Hepatocyte (in vitro differentiated cells): ENCODE data around the gene TACR2. TPM values are rescaled to one million over a fixed set of nuclear protein-coding genes. Genes with fewer than 3 reads are reported as not detected.

Source experiments
- DNase-seq: peaks from one replicate; pipeline ENCODE4 v3.0.0-alpha.2; 2016; ENCODE audit warnings: low spot score
- H2AFZ ChIP-seq: fragments of 200-600 bp; sonication (generic); 2 replicates; pipeline ENCODE4 v1.6.0; 2016; ENCODE audit warnings: antibody characterized with exemption, mild to moderate bottlenecking
- H3K27ac ChIP-seq: fragments of 200-600 bp; sonication (generic); 2 replicates; pipeline ENCODE4 v1.5.1; 2016; ENCODE audit warnings: mild to moderate bottlenecking
- H3K27me3 ChIP-seq: fragments of 200-600 bp; sonication (generic); 2 replicates; pipeline ENCODE4 v1.6.1; 2016
- H3K36me3 ChIP-seq: fragments of 200-600 bp; sonication (generic); replicated peaks from 2 replicates; pipeline ENCODE4 v1.5.1; 2016; ENCODE audit warnings: low read depth; ENCODE audit not compliant: insufficient read depth
- H3K4me1 ChIP-seq: fragments of 200-600 bp; sonication (generic); 2 replicates; pipeline ENCODE4 v1.5.1; 2016; ENCODE audit warnings: mild to moderate bottlenecking, moderate library complexity; ENCODE audit not compliant: insufficient read depth
- H3K4me2 ChIP-seq: fragments of 200-600 bp; sonication (generic); 2 replicates; pipeline ENCODE4 v1.6.0; 2016
- H3K4me3 ChIP-seq: fragments of 200-600 bp; sonication (generic); 2 replicates; pipeline ENCODE4 v1.5.1; 2016; ENCODE audit warnings: mild to moderate bottlenecking
- H3K79me2 ChIP-seq: fragments of 200-600 bp; sonication (generic); 2 replicates; pipeline ENCODE4 v1.6.0; 2017; ENCODE audit warnings: mild to moderate bottlenecking
- H3K9me2 ChIP-seq: fragments of 200-600 bp; sonication (generic); replicated peaks from 2 replicates; pipeline ENCODE4 v1.6.0; 2017; ENCODE audit warnings: mild to moderate bottlenecking; ENCODE audit not compliant: insufficient read depth
- H3K9me3 ChIP-seq: fragments of 200-600 bp; sonication (generic); 2 replicates; pipeline ENCODE4 v1.5.1; 2016; ENCODE audit warnings: low read depth, mild to moderate bottlenecking
- H4K20me1 ChIP-seq: fragments of 200-600 bp; sonication (generic); 2 replicates; pipeline ENCODE4 v1.6.0; 2016; ENCODE audit warnings: mild to moderate bottlenecking; ENCODE audit not compliant: insufficient read depth, poor library complexity, severe bottlenecking
- EZH2 ChIP-seq: fragments of 200-600 bp; sonication (generic); IDR thresholded peaks from 2 replicates; pipeline ENCODE4 v1.6.1; 2016; ENCODE audit warnings: antibody characterized with exemption, mild to moderate bottlenecking, borderline replicate concordance
- EZH2phosphoT487 ChIP-seq: fragments of 200-600 bp; sonication (generic); IDR thresholded peaks from one replicate; pipeline ENCODE4 v1.6.1; 2018; ENCODE audit warnings: antibody characterized with exemption, mild to moderate bottlenecking, low read depth, moderate library complexity; ENCODE audit not compliant: unreplicated experiment, severe bottlenecking
- WGBS: methylation state at CpG from one replicate; pipeline ENCODE4 v1.1.6; 2016; ENCODE audit warnings: low lambda C conversion rate; ENCODE audit errors: missing lambda C conversion rate; 5-methylcytosine and 5-hydroxymethylcytosine counted together
- polyA plus RNA-seq: library from polyadenylated mRNA; unstranded; fragments of >200 nt; fragmentation: Nextera tagmentation; extraction: Ambion mirVana; gene quantifications from 2 replicates; pipeline ENCODE4 v1.2.1, GENCODE V29; 2016
- total RNA-seq: library from RNA; depleted of rRNA; stranded (reverse); fragments of >200 nt; gene quantifications from 2 replicates; pipeline ENCODE4 v1.2.3, GENCODE V29; 2014
- TF ChIP-seq, protein P1 (sequence below): fragments of 200-600 bp; sonication (generic); IDR thresholded peaks from 2 replicates; pipeline ENCODE4 v1.5.1; 2016; ENCODE audit warnings: antibody characterized with exemption, mild to moderate bottlenecking; ENCODE audit not compliant: poor library complexity

The TACR2 gene
- total and polyA plus RNA-seq, 2 experiments from 2014 or later = 0.07 TPM; not detected in 1

DNA sequence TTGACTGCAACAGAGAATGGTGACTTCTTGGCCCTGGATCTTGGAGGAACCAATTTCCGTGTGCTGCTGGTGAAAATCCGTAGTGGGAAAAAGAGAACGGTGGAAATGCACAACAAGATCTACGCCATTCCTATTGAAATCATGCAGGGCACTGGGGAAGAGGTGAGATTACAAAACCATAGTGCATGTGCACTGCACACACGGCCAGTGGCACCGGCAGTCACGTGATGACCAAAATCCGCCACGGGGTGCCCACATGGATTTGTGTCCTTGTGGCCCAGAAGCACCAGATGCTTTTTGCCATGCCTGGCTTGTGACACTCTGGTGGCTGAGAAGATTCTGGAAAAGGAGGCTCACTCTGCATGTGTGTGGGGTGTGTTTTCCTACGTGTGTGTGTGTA lies 32.4 kb downstream of the TACR2 start:
- peaks cover 13% of the 10 kb centered on the region for H3K4me1 ChIP-seq
- no peak overlapping the region for H3K27ac ChIP-seq
- H3K9me3 ChIP-seq = no peaks in the 10 kb centered on the region
- no peaks in the 10 kb centered on the region for H3K79me2 ChIP-seq
- no peaks in the 10 kb centered on the region for H3K9me2 ChIP-seq
- H2AFZ ChIP-seq = no peak overlapping the region
- no peak for DNase-seq
- H3K4me2 ChIP-seq = no peak overlapping the region
- no peak overlapping the region for H3K4me3 ChIP-seq
- H4K20me1 ChIP-seq = no peaks in the 10 kb centered on the region
- no peaks in the 10 kb centered on the region for H3K27me3 ChIP-seq
- WGBS = 95% methylated on average over 10 of the region's 10 CpGs
- no peak for TF ChIP-seq EZH2phosphoT487
- no peak for TF ChIP-seq EZH2
- H3K36me3 ChIP-seq = no peaks in the 10 kb centered on the region

DNA sequence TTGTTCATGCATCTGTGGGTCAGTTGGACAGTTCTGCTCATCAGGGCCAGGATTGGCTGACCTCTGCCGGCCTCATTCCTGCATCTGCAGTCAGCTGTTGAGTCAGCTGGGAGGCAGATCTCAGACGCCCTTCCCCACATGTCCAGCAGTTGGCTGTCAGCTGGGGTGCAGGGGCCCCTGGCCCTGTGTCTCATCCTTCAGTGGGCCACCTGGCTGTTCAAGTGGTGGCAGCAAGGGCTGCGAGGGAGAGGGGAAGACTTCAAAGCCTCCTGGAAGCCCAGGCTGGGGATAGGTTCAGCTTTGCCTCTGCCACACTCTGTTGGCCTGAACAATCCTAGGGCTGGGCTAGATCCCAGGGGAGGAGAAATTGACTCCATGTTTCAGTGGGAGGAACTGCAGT lies 33.2 kb downstream of the TACR2 start:
- Histone ChIP-seq H3K9me2 (no peaks in the 10 kb centered on the region), H3K4me1 (peaks cover 13% of the 10 kb centered on the region), H3K36me3 (no peaks in the 10 kb centered on the region), H3K9me3 (no peaks in the 10 kb centered on the region), H3K4me3 (no peak overlapping the region), H2AFZ (no peak overlapping the region), H4K20me1 (no peaks in the 10 kb centered on the region), H3K27me3 (no peaks in the 10 kb centered on the region), H3K27ac (no peak overlapping the region), H3K4me2 (no peak overlapping the region), H3K79me2 (no peaks in the 10 kb centered on the region)
- no peak for TF ChIP-seq EZH2phosphoT487
- TF ChIP-seq, protein P1, sequence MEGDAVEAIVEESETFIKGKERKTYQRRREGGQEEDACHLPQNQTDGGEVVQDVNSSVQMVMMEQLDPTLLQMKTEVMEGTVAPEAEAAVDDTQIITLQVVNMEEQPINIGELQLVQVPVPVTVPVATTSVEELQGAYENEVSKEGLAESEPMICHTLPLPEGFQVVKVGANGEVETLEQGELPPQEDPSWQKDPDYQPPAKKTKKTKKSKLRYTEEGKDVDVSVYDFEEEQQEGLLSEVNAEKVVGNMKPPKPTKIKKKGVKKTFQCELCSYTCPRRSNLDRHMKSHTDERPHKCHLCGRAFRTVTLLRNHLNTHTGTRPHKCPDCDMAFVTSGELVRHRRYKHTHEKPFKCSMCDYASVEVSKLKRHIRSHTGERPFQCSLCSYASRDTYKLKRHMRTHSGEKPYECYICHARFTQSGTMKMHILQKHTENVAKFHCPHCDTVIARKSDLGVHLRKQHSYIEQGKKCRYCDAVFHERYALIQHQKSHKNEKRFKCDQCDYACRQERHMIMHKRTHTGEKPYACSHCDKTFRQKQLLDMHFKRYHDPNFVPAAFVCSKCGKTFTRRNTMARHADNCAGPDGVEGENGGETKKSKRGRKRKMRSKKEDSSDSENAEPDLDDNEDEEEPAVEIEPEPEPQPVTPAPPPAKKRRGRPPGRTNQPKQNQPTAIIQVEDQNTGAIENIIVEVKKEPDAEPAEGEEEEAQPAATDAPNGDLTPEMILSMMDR = peak; percentile 8
- no peak for TF ChIP-seq EZH2
- DNase-seq = no peak
- WGBS = 75% methylated on average over 3 of the region's 3 CpGs

DNA sequence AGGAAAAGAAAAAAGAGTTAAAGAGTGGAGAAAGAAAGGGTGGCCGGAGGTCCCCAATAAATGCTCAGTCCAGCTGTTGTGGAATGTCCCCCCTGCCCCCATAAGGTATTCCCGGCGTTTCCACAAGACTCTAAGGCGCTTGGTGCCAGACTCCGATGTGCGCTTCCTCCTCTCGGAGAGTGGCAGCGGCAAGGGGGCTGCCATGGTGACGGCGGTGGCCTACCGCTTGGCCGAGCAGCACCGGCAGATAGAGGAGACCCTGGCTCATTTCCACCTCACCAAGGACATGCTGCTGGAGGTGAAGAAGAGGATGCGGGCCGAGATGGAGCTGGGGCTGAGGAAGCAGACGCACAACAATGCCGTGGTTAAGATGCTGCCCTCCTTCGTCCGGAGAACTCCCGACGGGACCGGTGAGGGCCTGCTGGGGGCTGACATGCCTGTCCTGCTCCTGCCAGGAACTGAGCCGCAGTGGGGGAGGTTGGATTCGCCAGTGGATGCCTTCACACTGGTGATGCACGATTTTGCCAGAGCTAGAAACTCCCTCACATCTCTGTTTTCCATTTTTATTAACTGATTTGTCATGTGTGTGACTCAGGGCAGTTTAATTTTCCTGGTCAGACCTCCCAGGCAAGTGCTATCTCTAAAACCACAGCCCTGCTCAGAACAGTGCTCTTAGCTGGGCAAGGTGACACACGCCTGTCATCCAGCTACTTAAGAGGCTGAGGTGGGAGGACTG lies 34.2 kb downstream of the TACR2 start:
- no peak for DNase-seq
- Histone ChIP-seq H3K79me2 (no peaks in the 10 kb centered on the region), H3K36me3 (no peaks in the 10 kb centered on the region), H3K9me2 (no peaks in the 10 kb centered on the region), H3K4me1 (peaks cover 13% of the 10 kb centered on the region), H2AFZ (no peak overlapping the region), H4K20me1 (no peaks in the 10 kb centered on the region), H3K9me3 (no peaks in the 10 kb centered on the region), H3K4me2 (no peak overlapping the region), H3K27ac (no peak overlapping the region), H3K4me3 (no peak overlapping the region), H3K27me3 (no peaks in the 10 kb centered on the region)
- TF ChIP-seq, protein P1 = no peak
- TF ChIP-seq EZH2 = no peak
- TF ChIP-seq EZH2phosphoT487 = no peak
- WGBS = 93% methylated on average over 25 of the region's 26 CpGs

DNA sequence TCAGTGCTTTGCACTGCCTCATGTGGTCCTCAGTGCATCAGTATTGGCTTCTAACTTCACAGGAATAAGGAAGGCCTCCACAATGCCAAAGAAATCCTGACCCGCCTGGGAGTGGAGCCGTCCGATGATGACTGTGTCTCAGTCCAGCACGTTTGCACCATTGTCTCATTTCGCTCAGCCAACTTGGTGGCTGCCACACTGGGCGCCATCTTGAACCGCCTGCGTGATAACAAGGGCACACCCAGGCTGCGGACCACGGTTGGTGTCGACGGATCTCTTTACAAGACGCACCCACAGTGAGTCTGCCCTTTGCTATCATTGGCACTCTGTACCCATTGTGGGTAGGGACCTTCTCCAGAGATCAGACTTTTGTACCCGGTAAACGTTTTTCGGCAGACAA lies 36.9 kb downstream of the TACR2 start:
- H3K9me3 ChIP-seq = no peaks in the 10 kb centered on the region
- no peak for TF ChIP-seq EZH2
- no peak for TF ChIP-seq EZH2phosphoT487
- TF ChIP-seq, protein P1 = no peak
- H3K27me3 ChIP-seq = no peaks in the 10 kb centered on the region
- no peaks in the 10 kb centered on the region for H4K20me1 ChIP-seq
- H3K4me1 ChIP-seq = no peaks in the 10 kb centered on the region
- no peaks in the 10 kb centered on the region for H3K36me3 ChIP-seq
- no peaks in the 10 kb centered on the region for H3K9me2 ChIP-seq
- no peak overlapping the region for H3K27ac ChIP-seq
- 98% methylated on average over 16 of the region's 16 CpGs for WGBS
- no peaks in the 10 kb centered on the region for H3K79me2 ChIP-seq
- H3K4me3 ChIP-seq = no peak overlapping the region
- no peak overlapping the region for H3K4me2 ChIP-seq
- no peak for DNase-seq
- no peak overlapping the region for H2AFZ ChIP-seq
